Large intestine (tissue), 12 donors: ENCODE measurements around the gene MMP10. TPM values are rescaled to one million over a fixed set of nuclear protein-coding genes. Genes with fewer than 3 reads are reported as not detected.

Experiments
- DNase-seq, 2 donors: peaks; one replicate each; pipeline versions ENCODE4 v3.0.0 to v3.0.0-alpha.2; 2013
- H3K27ac ChIP-seq: one replicate; pipeline ENCODE4 v1.5.1; 2013; ENCODE audit warnings: low read length
- H3K27me3 ChIP-seq: 2 replicates; pipeline ENCODE4 v1.6.1; 2013; ENCODE audit warnings: low read length; ENCODE audit not compliant: control insufficient read depth, insufficient read depth
- H3K36me3 ChIP-seq: 2 replicates; pipeline ENCODE4 v1.6.1; 2013; ENCODE audit warnings: low read length; ENCODE audit not compliant: control insufficient read depth, insufficient read depth
- H3K4me1 ChIP-seq: one replicate; pipeline ENCODE4 v1.6.1; 2013; ENCODE audit warnings: low read length; ENCODE audit not compliant: control insufficient read depth, insufficient read depth
- H3K4me3 ChIP-seq: one replicate; pipeline ENCODE4 v1.5.1; 2013; ENCODE audit warnings: low read length
- H3K9me3 ChIP-seq: one replicate; pipeline ENCODE4 v1.6.1; 2013; ENCODE audit warnings: mild to moderate bottlenecking, low read depth, low read length, moderate library complexity; ENCODE audit not compliant: control insufficient read depth
- WGBS: methylation state at CpG from one replicate; pipeline ENCODE4 v1.1.5; 2013; ENCODE audit warnings: low lambda C conversion rate; ENCODE audit not compliant: insufficient coverage; 5-methylcytosine and 5-hydroxymethylcytosine counted together
- long read RNA-seq, 11 donors: transcript quantifications; one replicate each; lab custom pipeline, GENCODE V29; 2026
- polyA plus RNA-seq: library from polyadenylated mRNA; unstranded; fragments of 120-200 nt; gene quantifications from one replicate; pipeline ENCODE4 v1.2.1, GENCODE V29; 2013

The MMP10 gene
- polyA plus RNA-seq, result 0.36 TPM
- long read RNA-seq, donor 1, result 0 reads
- long read RNA-seq, donor 2, result 0 reads
- long read RNA-seq, donor 3, result 0 reads
- long read RNA-seq, donor 4, result 0 reads
- long read RNA-seq, donor 5, partial matches to known transcripts, result 0 of 1 reads
- long read RNA-seq, donor 5, other reads (novel, unspliced or antisense), result 0 of 1 reads
- long read RNA-seq, donor 6, result 0 reads
- long read RNA-seq, donor 7, result 0 reads
- long read RNA-seq, donor 8, result 0 reads
- long read RNA-seq, donor 9, result 0 reads
- long read RNA-seq, donor 10, partial matches to known transcripts, result 0 of 1 reads
- long read RNA-seq, donor 10, other reads (novel, unspliced or antisense), result 0 of 1 reads
- long read RNA-seq, donor 11, result 0 reads

- Histone ChIP-seq H3K27me3 (no peaks in the 10 kb centered on the region), H3K27ac (no peak within 1 kb of the TSS), H3K9me3 (no peaks in the 10 kb centered on the region), H3K36me3 (no peaks in the 10 kb centered on the region), H3K4me3 (no peak within 1 kb of the TSS), H3K4me1 (no peaks in the 10 kb centered on the region)
- no peak for DNase-seq
- WGBS, result 6% methylated on average over 2 of the region's 2 CpGs
Measured at GRCh38 chr11:102780491-102780918, at the start of gene MMP10. MMP10 (minus strand) TSS chr11:102780628; CDS start chr11:102780591, 37 bp downstream.

- no peak for DNase-seq
- WGBS, result no CpG with 5 or more reads among the region's 6 CpGs
Measured at GRCh38 chr11:102829316-102830000, 49.0 kb upstream of the MMP10 start.

GRCh38 chr11:102824556-102824955 is 44.1 kb upstream of the MMP10 start:
- no peak overlapping the region for H3K4me3 ChIP-seq
- H3K36me3 ChIP-seq, result no peaks in the 10 kb centered on the region
- no peaks in the 10 kb centered on the region for H3K27me3 ChIP-seq
- H3K4me1 ChIP-seq, result no peaks in the 10 kb centered on the region
- no peak overlapping the region for H3K27ac ChIP-seq
- H3K9me3 ChIP-seq, result peaks cover 4% of the 10 kb centered on the region
- no CpG with 5 or more reads among the region's 1 CpG for WGBS
- no peak for DNase-seq

More at GRCh38 chr11:102829316-102830000, 49.0 kb upstream of the MMP10 start:
- H3K27me3 ChIP-seq, result no peaks in the 10 kb centered on the region
- H3K36me3 ChIP-seq, result no peaks in the 10 kb centered on the region
- no peak overlapping the region for H3K4me3 ChIP-seq
- H3K9me3 ChIP-seq, result peaks cover 4% of the 10 kb centered on the region
- H3K27ac ChIP-seq, result no peak overlapping the region
- H3K4me1 ChIP-seq, result no peaks in the 10 kb centered on the region

GRCh38 chr11:102819491-102819890 is 39.1 kb upstream of the MMP10 start:
- WGBS, result no CpG with 5 or more reads among the region's 6 CpGs
- Histone ChIP-seq H3K36me3 (no peaks in the 10 kb centered on the region), H3K4me3 (no peak overlapping the region), H3K27ac (no peak overlapping the region), H3K9me3 (no peaks in the 10 kb centered on the region), H3K4me1 (no peaks in the 10 kb centered on the region), H3K27me3 (no peaks in the 10 kb centered on the region)
- DNase-seq, result no peak

- 92% methylated on average over 1 of the region's 1 CpG for WGBS
- Histone ChIP-seq H3K27me3 (no peaks in the 10 kb centered on the region), H3K4me3 (no peak overlapping the region), H3K27ac (no peak overlapping the region), H3K4me1 (no peaks in the 10 kb centered on the region), H3K9me3 (no peaks in the 10 kb centered on the region), H3K36me3 (no peaks in the 10 kb centered on the region)
- no peak for DNase-seq
Measured at GRCh38 chr11:102813484-102813883, 33.1 kb upstream of the MMP10 start.

GRCh38 chr11:102812188-102812587 is 31.8 kb upstream of the MMP10 start:
- Histone ChIP-seq H3K27me3 (no peaks in the 10 kb centered on the region), H3K27ac (no peak overlapping the region), H3K9me3 (peaks cover 4% of the 10 kb centered on the region), H3K4me3 (no peak overlapping the region), H3K4me1 (no peaks in the 10 kb centered on the region), H3K36me3 (no peaks in the 10 kb centered on the region)
- no peak for DNase-seq
- WGBS, result 70% methylated on average over 2 of the region's 3 CpGs

- Histone ChIP-seq H3K9me3 (peaks cover 4% of the 10 kb centered on the region), H3K27ac (peak overlapping the region; percentile 58), H3K4me3 (no peak overlapping the region), H3K4me1 (no peaks in the 10 kb centered on the region), H3K27me3 (no peaks in the 10 kb centered on the region), H3K36me3 (no peaks in the 10 kb centered on the region)
- 10% methylated on average over 2 of the region's 3 CpGs for WGBS
- peak in 1 of 2 donors; percentile 80 for DNase-seq
Measured at GRCh38 chr11:102810950-102811660, 30.7 kb upstream of the MMP10 start.

- WGBS, result no CpG with 5 or more reads among the region's 2 CpGs
- peaks cover 4% of the 10 kb centered on the region for H3K9me3 ChIP-seq
- no peaks in the 10 kb centered on the region for H3K4me1 ChIP-seq
- H3K27ac ChIP-seq, result no peak overlapping the region
- H3K36me3 ChIP-seq, result no peaks in the 10 kb centered on the region
- no peak overlapping the region for H3K4me3 ChIP-seq
- no peak for DNase-seq
- H3K27me3 ChIP-seq, result no peaks in the 10 kb centered on the region
Measured at GRCh38 chr11:102809971-102810370, 29.5 kb upstream of the MMP10 start.

GRCh38 chr11:102807921-102808320 is 27.5 kb upstream of the MMP10 start:
- Histone ChIP-seq H3K4me1 (no peaks in the 10 kb centered on the region), H3K27ac (no peak overlapping the region), H3K4me3 (no peak overlapping the region), H3K9me3 (peaks cover 4% of the 10 kb centered on the region), H3K27me3 (no peaks in the 10 kb centered on the region), H3K36me3 (no peaks in the 10 kb centered on the region)
- DNase-seq, result peak; percentile 18 to 37
- no CpG with 5 or more reads among the region's 19 CpGs for WGBS

- H3K4me1 ChIP-seq, result no peaks in the 10 kb centered on the region
- no peak overlapping the region for H3K27ac ChIP-seq
- H3K4me3 ChIP-seq, result no peak overlapping the region
- DNase-seq, result no peak
- peaks cover 4% of the 10 kb centered on the region for H3K9me3 ChIP-seq
- WGBS, result no CpG with 5 or more reads among the region's 3 CpGs
- H3K36me3 ChIP-seq, result no peaks in the 10 kb centered on the region
- no peaks in the 10 kb centered on the region for H3K27me3 ChIP-seq
Measured at GRCh38 chr11:102806296-102806695, 25.9 kb upstream of the MMP10 start.
